NAMALWA (cell line): ENCODE results near the gene CMSS1.

ENCODE experiments used
- DNase-seq: peaks from one replicate; pipeline ENCODE4 v3.0.0-alpha.2; 2015; ENCODE audit warnings: low spot score

Gene CMSS1

GRCh38 chr3:100144255-100144866 lies 326.7 kb downstream of the CMSS1 start:
- DNase-seq: no peak

DNA sequence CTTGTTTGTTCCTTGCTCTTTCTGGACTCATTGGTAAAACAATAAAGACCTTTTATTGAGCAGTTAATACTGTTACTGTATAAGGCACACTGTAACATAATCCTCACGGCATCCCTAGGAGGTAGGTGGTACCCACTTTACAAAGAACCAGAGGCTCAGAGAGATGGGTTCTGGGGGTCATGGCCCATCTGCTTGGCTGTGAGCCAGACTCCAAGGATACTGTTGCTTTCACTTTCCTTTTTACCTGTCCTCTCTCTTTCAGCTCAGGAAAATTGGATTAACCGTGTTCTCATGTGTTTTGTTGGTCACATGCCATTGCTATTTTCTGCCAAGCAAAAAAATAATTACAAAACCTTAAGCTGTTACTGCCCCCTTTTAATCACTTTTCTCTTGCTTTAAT lies 331.5 kb downstream of the CMSS1 start:
- no peak for DNase-seq

DNA sequence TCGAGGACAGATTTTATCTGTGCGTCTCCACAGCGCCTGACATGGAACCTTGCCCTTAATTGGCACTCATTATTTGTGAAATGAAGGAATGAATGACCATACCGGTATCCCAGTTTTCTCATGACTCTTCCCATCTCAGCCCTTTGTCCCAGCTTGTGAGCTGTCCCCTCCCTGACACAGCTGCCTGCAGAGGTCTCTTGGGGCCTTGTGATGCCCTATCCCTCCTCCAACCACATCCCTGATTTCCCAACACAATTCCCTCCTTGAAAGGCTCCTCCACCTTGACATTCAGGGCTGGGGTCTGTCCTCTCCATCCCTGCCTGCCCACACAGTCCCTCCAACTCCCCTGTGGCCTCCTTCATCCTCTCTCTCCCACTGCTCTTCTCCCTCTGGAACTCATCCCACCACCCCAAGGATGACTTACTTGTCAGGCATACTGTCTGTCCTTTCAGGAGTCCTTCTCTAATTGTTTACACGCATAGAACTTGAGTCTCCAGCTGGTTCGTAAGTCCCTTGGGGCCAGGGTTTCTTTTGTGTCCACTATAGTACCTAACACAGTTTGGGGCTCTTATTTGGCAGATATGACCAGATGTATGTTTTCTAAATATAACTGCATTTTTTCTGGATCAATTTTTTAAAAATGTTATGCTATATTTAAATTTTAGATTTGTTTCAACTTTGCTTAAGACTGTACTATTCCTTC lies 332.2 kb downstream of the CMSS1 start:
- DNase-seq: no peak

- DNase-seq: no peak
These were observed 332.8 kb downstream of the CMSS1 start for GRCh38 chr3:100150473-100150872.

DNA sequence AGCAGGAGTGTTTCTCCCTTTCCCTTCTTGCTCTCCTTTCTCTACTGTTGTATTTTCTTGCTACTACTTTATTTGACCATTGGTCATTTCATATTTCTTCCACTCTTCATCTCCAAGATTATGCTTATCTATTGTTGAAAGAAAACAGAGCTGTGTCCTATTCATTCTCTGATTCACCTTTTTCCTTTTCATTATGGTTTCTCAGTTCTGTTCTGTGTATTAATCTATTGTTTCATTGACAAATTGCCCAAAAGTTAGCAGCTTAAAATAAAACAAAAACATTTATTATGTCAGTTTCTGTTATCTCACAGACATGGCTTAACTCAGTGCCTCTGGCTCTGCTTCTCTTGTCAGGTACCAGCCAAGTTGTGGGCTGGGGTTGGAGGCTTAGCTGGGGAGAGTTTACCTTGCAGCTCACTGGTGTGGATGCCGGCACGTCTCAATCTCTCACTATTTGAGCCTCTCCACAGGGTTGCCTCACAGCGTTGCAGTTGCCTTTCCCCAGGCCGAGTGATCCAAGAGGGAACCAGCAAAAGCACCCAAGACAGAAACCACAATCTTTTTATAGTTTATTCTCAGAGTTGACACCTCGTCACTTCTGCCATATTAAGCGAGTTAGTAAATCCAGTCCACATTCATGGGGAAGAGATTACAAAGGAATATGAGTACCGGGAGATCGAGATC lies 333.5 kb downstream of the CMSS1 start:
- no peak for DNase-seq

DNA sequence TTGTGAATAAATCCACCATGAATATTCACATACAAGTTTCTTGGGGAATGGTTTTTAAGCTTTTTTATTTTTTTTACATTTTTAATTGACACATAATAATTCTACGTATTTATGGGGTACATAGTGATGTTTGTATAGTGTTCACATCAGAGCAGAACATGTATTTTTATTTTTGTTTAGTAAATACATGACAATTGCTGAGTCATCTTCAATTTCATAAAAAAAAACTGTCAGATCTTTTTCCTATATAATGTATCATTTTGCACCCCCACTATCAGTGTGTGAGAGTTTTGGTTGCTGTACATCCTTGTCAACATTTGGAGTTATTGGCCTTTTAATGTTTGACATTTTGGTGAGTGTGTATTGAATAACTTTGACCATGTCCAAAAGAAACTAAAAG lies 336.5 kb downstream of the CMSS1 start:
- no peak for DNase-seq

DNA sequence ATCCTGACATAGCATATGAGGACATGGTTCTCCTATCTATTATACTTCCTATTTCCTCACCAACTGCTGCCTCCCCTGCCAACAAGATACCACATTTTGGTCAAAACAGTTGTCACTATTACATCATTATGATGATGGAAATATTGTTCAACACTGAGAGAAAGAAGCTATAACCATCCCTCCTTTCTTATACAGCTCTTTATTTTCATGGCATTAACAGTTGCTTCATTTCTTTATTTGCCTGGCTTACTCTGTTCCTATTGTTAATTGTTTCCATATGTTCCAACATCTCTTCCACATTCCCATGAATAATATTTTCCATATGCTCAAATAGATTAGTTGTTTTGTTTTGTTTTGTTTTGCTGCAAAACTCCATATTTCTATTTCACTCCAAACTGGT lies 337.5 kb downstream of the CMSS1 start:
- no peak for DNase-seq

GRCh38 chr3:100155590-100155989 lies 337.9 kb downstream of the CMSS1 start:
- no peak for DNase-seq

GRCh38 chr3:100157685-100158084 lies 340.0 kb downstream of the CMSS1 start:
- DNase-seq: no peak

- no peak for DNase-seq
These were observed 341.3 kb downstream of the CMSS1 start for GRCh38 chr3:100158918-100159330.

DNA sequence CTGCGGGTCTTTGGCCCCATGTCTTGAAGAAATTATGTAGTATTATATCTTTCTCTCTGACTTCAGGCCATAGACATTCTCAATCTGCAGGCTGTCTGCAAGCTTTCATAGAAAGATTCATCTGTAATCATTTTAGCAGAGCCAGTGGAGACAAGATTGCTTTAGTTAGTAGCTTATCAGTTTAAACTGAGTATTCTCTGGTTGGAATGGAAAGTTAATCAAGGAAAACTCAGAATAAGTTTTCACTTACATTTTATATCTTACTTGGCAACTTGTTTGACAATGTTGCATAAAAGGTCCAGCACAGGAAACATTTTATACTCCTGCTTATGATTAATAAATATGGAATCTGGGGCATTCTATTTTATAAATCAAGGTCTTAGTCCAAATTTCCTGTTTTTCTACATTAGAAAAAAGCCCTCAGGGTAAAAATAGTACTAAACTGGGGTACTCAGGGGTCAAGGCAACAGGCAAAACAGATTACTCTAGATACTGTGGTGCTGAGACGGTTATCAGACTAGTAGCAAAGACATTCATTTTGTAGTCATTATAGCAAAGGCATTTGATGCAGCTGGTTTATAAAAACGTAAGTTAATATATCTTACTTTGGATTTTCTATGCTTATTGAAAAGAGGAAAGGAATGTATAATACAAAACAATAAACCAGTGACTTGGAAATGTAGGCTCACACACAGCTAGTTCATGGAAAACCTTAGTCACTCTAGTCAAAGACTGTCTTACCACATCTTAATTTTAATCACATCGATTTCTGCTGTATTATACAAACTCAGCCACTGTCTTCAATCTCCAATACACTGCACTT lies 341.9 kb downstream of the CMSS1 start:
- no peak for DNase-seq

- DNase-seq: no peak
These were observed 342.9 kb downstream of the CMSS1 start for GRCh38 chr3:100160521-100160920.

GRCh38 chr3:100163787-100164186 lies 346.1 kb downstream of the CMSS1 start:
- no peak for DNase-seq

GRCh38 chr3:100164743-100165142 lies 347.1 kb downstream of the CMSS1 start:
- no peak for DNase-seq

DNA sequence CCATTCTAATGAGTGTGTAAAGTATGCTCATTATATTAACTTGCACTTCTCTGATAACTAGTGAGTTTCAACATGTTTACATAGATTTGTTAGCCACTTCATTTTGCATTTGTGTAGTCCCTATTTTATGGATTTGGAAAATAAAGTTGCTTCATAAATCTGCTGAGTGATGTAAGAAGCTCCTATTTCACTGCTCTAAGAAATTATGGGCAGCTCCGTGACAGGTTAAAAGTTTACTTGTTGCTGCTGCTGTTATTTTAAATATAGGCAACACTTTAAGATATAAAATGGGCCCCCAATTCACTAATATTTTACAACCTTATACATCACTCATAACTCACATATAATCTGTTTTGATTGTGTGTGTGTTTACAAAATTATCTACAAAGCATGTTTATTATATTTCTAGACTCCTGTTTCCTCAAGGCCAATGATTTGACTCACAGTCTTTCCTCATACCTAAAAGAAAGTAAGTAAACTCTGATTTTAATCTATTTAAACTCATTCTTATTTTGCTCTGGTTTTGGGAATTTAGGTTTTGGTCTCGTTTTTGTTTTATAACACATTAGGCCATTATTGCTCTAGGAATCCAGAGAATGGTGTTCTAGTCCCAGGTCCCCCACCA lies 348.4 kb downstream of the CMSS1 start:
- no peak for DNase-seq

DNA sequence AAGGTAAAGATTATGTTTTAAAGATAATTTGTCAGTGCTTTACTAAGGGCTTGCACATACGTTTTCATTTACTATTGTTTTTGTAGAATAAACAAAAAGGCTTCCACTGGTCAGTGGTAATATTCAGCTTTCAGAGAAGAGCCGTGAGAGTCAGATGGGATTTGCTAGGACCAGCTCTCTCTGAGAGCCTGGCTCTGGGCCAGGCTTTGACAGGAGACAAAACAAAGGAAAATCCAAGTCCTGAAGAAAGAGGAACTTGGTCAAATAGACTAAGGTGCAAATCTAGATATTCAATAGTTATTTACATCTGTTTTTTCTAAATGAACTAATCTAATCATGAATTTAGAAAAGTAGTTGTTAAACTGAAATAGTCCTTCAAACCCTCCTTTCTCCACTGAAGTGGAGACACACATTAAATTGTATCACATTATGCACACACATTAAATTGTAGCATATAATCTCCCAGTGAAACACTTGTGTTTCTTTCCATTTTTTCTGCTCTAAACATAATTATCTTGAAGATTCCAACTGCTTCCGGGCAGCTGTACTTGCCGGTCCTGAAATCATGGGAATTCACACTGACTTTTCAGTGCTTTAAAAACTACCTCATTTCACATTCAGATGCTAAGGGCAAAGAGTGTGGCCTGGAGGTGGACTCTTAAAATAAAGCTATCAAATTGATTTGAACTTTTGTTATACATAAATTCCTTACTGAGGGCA lies 351.7 kb downstream of the CMSS1 start:
- no peak for DNase-seq

GRCh38 chr3:100170486-100170885 lies 352.8 kb downstream of the CMSS1 start:
- no peak for DNase-seq

- no peak for DNase-seq
These were observed 353.7 kb downstream of the CMSS1 start for GRCh38 chr3:100171211-100171914.

GRCh38 chr3:100173961-100174360 lies 356.3 kb downstream of the CMSS1 start:
- no peak for DNase-seq

DNA sequence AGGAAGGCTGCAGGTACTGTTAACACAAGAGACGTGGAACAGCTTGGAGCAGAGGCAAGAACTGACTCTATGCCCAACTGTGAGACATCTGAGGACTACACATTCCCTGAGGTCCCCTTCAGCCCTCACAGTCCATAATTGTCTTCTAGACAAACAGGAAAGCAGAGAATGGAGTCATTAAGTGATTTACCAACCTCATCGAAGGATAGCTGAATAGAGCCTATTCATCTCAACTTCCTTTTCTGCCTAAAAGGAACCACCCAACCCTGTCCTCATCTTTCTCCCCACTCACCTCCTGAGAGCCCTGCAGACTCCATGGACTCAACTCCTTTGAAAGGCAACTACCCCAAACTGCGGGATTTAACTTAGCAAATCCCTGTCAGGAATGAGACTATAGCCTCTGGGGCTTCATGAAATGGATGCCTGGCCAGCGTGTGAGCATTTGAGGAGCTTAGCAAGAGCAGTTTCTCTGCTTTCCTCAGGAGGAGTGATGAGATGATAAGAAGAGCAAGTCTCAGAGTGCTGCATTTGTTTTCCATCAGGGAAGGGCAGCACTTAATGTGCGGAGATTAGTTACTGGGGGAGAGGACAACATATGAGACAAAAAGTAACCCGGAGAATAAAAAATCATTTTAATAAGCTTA lies 358.1 kb downstream of the CMSS1 start:
- DNase-seq: no peak
